Neuronal stem cell (in vitro differentiated cells): ENCODE results near the gene CMC1.

ENCODE experiments used
- DNase-seq: peaks from one replicate; pipeline ENCODE4 v3.0.0-alpha.2; 2013; ENCODE audit warnings: low spot score
- H2AFZ ChIP-seq: one replicate; pipeline ENCODE4 v1.6.1; 2013; ENCODE audit warnings: mild to moderate bottlenecking, low read length, inconsistent platforms
- H2AK5ac ChIP-seq: 2 replicates; pipeline ENCODE4 v1.6.1; 2013; ENCODE audit warnings: low read depth, mild to moderate bottlenecking, inconsistent platforms, low read length, moderate library complexity, mixed read lengths
- H2BK120ac ChIP-seq: 2 replicates; pipeline ENCODE4 v1.6.1; 2013; ENCODE audit warnings: low read depth, mild to moderate bottlenecking, inconsistent platforms, low read length, moderate library complexity, mixed read lengths
- H2BK12ac ChIP-seq: one replicate; pipeline ENCODE4 v1.6.1; 2013; ENCODE audit warnings: low read length, inconsistent platforms
- H2BK15ac ChIP-seq: 2 replicates; pipeline ENCODE4 v1.6.1; 2013; ENCODE audit warnings: mild to moderate bottlenecking, low read length, inconsistent platforms, mixed read lengths
- H2BK5ac ChIP-seq: one replicate; pipeline ENCODE4 v1.6.1; 2013; ENCODE audit warnings: inconsistent platforms, mild to moderate bottlenecking, low read length, moderate library complexity
- H3K14ac ChIP-seq: one replicate; pipeline ENCODE4 v1.6.1; 2013; ENCODE audit warnings: low read length, inconsistent platforms
- H3K18ac ChIP-seq: 2 replicates; pipeline ENCODE4 v1.6.1; 2013; ENCODE audit warnings: low read length, inconsistent platforms
- H3K23ac ChIP-seq: 2 replicates; pipeline ENCODE4 v1.6.1; 2013; ENCODE audit warnings: low read depth, mild to moderate bottlenecking, mixed read lengths, low read length, inconsistent platforms; ENCODE audit not compliant: poor library complexity
- H3K27ac ChIP-seq: replicated peaks from 3 replicates; pipeline ENCODE4 v1.5.1; 2013; ENCODE audit warnings: low read length, inconsistent platforms
- H3K27me3 ChIP-seq, 3 experiments: 2 replicates each; pipeline ENCODE4 v1.6.1; 2013; ENCODE audit warnings: low read length in 3 of 3, mild to moderate bottlenecking in 2 of 3, inconsistent platforms in 1 of 3, low read depth in 1 of 3, mixed read lengths in 1 of 3, moderate library complexity in 1 of 3; ENCODE audit not compliant: control insufficient read depth in 3 of 3, insufficient read depth in 3 of 3
- H3K36me3 ChIP-seq, 2 donors: replicated peaks in 1 of 2; 2 replicates each; pipeline ENCODE4 v1.6.1; 2013; ENCODE audit warnings: low read length in 2 of 2; ENCODE audit not compliant: control insufficient read depth in 2 of 2, insufficient read depth in 2 of 2
- H3K4ac ChIP-seq: 2 replicates; pipeline ENCODE4 v1.6.1; 2013; ENCODE audit warnings: inconsistent platforms, mild to moderate bottlenecking, low read length, moderate library complexity
- H3K4me1 ChIP-seq, 2 donors: 1 replicate in 1 of 2; 2 replicates in 1 of 2; pipeline ENCODE4 v1.6.1; 2013; ENCODE audit warnings: low read length in 2 of 2, low read depth in 1 of 2; ENCODE audit not compliant: control insufficient read depth in 2 of 2, insufficient read depth in 1 of 2
- H3K4me2 ChIP-seq: one replicate; pipeline ENCODE4 v1.6.1; 2013; ENCODE audit warnings: mild to moderate bottlenecking, low read length, inconsistent platforms; ENCODE audit not compliant: insufficient read depth, poor library complexity, severe bottlenecking
- H3K4me3 ChIP-seq, 2 donors: 2 replicates each; pipeline ENCODE4 v1.5.1; 2013; ENCODE audit warnings: low read length in 2 of 2, mild to moderate bottlenecking in 2 of 2, inconsistent platforms in 1 of 2, moderate library complexity in 1 of 2
- H3K79me1 ChIP-seq: one replicate; pipeline ENCODE4 v1.6.1; 2013; ENCODE audit warnings: low read depth, mild to moderate bottlenecking, inconsistent platforms, low read length, moderate library complexity
- H3K9ac ChIP-seq: one replicate; pipeline ENCODE4 v1.6.1; 2013; ENCODE audit warnings: mild to moderate bottlenecking, low read depth, low read length, inconsistent platforms; ENCODE audit not compliant: poor library complexity
- H3K9me3 ChIP-seq, 2 donors: replicated peaks in 1 of 2; 2 replicates each; pipeline versions ENCODE3 to v1.6.1; 2013; ENCODE audit warnings: low read length in 2 of 2, mild to moderate bottlenecking in 2 of 2, inconsistent platforms in 1 of 2, low read depth in 1 of 2, mixed read lengths in 1 of 2, moderate library complexity in 1 of 2; ENCODE audit not compliant: control insufficient read depth in 2 of 2, insufficient read depth in 1 of 2
- H4K8ac ChIP-seq: one replicate; pipeline ENCODE4 v1.6.1; 2013; ENCODE audit warnings: low read depth, mild to moderate bottlenecking, inconsistent platforms, low read length, moderate library complexity
- H4K91ac ChIP-seq: one replicate; pipeline ENCODE4 v1.6.1; 2013; ENCODE audit warnings: low read length, low read depth, mild to moderate bottlenecking, inconsistent platforms; ENCODE audit not compliant: poor library complexity
- WGBS, 2 donors: extraction: QIAGEN DNeasy Blood & Tissue Kit; methylation state at CpG; one replicate each; pipeline ENCODE4 v1.1.7; 2013; ENCODE audit warnings: missing lambda C conversion rate in 2 of 2, mixed read lengths in 1 of 2; ENCODE audit not compliant: insufficient read length in 2 of 2, insufficient replicate concordance in 1 of 2; ENCODE audit errors: extremely low coverage in 2 of 2; 5-methylcytosine and 5-hydroxymethylcytosine counted together

The CMC1 gene

DNA sequence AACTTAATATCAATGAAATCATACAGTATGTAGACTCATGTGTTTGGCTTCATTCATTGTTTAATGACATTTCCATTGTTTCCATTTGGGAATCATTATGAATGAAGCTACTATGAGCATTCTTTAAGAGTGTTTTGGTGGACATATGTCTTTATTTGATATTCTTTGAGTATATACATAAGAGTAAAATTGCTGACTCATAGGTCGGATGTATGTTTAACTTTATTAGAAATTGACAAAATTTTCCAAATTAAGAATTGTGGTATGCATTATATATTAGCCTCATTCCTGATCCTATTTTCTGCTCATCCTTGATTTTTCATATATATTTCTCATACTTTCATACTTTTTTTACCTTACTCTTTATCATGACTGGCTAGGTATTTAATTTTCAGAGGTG lies 28.7 kb upstream of the CMC1 start:
- no peak overlapping the region for H2BK12ac ChIP-seq
- no peak overlapping the region for H4K8ac ChIP-seq
- H3K4me2 ChIP-seq: no peak overlapping the region
- H2AK5ac ChIP-seq: no peak overlapping the region
- no peak overlapping the region for H4K91ac ChIP-seq
- H2BK5ac ChIP-seq: no peak overlapping the region
- no peak for DNase-seq
- no peak overlapping the region for H3K18ac ChIP-seq
- H3K27ac ChIP-seq: no peak overlapping the region
- H3K4me3 ChIP-seq: no peak overlapping the region
- H3K79me1 ChIP-seq: no peaks in the 10 kb centered on the region
- H3K4me1 ChIP-seq: no peaks in the 10 kb centered on the region
- H3K14ac ChIP-seq: no peak overlapping the region
- no peak overlapping the region for H3K23ac ChIP-seq
- H3K9ac ChIP-seq: no peak overlapping the region
- no peak overlapping the region for H3K4ac ChIP-seq
- H3K27me3 ChIP-seq: no peaks in the 10 kb centered on the region
- H2BK15ac ChIP-seq: no peak overlapping the region
- no peaks in the 10 kb centered on the region for H3K36me3 ChIP-seq
- no CpG with 5 or more reads among the region's 1 CpG for WGBS, 2 donors
- no peak overlapping the region for H2AFZ ChIP-seq
- no peak overlapping the region for H2BK120ac ChIP-seq
- no peaks in the 10 kb centered on the region for H3K9me3 ChIP-seq

GRCh38 chr3:28215407-28215806 lies 26.0 kb upstream of the CMC1 start:
- no peak overlapping the region for H3K4ac ChIP-seq
- no peak overlapping the region for H3K18ac ChIP-seq
- no peak overlapping the region for H2BK15ac ChIP-seq
- DNase-seq: no peak
- no peak overlapping the region for H4K8ac ChIP-seq
- H3K9me3 ChIP-seq: no peaks in the 10 kb centered on the region
- no peak overlapping the region for H3K14ac ChIP-seq
- H2BK12ac ChIP-seq: no peak overlapping the region
- H3K27ac ChIP-seq: no peak overlapping the region
- H2BK120ac ChIP-seq: no peak overlapping the region
- no peaks in the 10 kb centered on the region for H3K79me1 ChIP-seq
- no peak overlapping the region for H3K23ac ChIP-seq
- H3K9ac ChIP-seq: no peak overlapping the region
- whole genome bisulfite sequencing, 2 donors: no CpG with 5 or more reads among the region's 3 CpGs
- no peaks in the 10 kb centered on the region for H3K4me1 ChIP-seq
- no peak overlapping the region for H3K4me2 ChIP-seq
- H3K36me3 ChIP-seq: no peaks in the 10 kb centered on the region
- H2AFZ ChIP-seq: no peak overlapping the region
- H2BK5ac ChIP-seq: no peak overlapping the region
- no peak overlapping the region for H4K91ac ChIP-seq
- no peak overlapping the region for H2AK5ac ChIP-seq
- H3K27me3 ChIP-seq: no peaks in the 10 kb centered on the region
- H3K4me3 ChIP-seq: no peak overlapping the region

- Histone ChIP-seq H3K4ac (no peak overlapping the region), H3K9ac (no peak overlapping the region), H3K27ac (no peak overlapping the region), H2BK12ac (no peak overlapping the region), H2AFZ (no peak overlapping the region), H2BK120ac (no peak overlapping the region), H3K4me2 (no peak overlapping the region), H2BK5ac (no peak overlapping the region), H4K91ac (no peak overlapping the region), H3K4me1 (no peaks in the 10 kb centered on the region), H2AK5ac (no peak overlapping the region), H3K36me3 (no peaks in the 10 kb centered on the region), H3K4me3 (no peak overlapping the region), H2BK15ac (no peak overlapping the region), H3K14ac (no peak overlapping the region), H3K9me3 (no peaks in the 10 kb centered on the region), H3K23ac (no peak overlapping the region), H3K79me1 (no peaks in the 10 kb centered on the region), H3K27me3 (no peaks in the 10 kb centered on the region), H4K8ac (no peak overlapping the region), H3K18ac (no peak overlapping the region)
- WGBS, 2 donors: no CpG with 5 or more reads among the region's 3 CpGs
- DNase-seq: no peak
Measured at GRCh38 chr3:28218071-28218916, 23.1 kb upstream of the CMC1 start.

DNA sequence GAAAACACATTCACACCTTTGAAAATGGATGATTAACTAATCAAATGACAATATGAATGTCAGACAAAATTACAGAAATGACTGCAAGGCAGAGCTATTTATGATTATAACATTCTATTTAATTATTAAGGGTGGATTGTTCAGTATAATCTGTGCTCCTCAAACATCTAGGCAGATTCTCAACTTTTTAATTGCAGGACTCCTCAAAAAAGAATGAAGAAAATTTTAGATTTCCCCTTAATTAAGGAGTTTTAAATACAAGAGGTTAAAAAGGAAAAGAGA lies 22.6 kb upstream of the CMC1 start:
- H4K8ac ChIP-seq: no peak overlapping the region
- H3K36me3 ChIP-seq: no peaks in the 10 kb centered on the region
- no peak overlapping the region for H2AK5ac ChIP-seq

More for the DNA sequence above, 22.6 kb upstream of the CMC1 start:
- Histone ChIP-seq H2AFZ (no peak overlapping the region), H3K79me1 (no peaks in the 10 kb centered on the region), H3K23ac (no peak overlapping the region), H3K4ac (no peak overlapping the region), H2BK5ac (no peak overlapping the region), H3K9me3 (no peaks in the 10 kb centered on the region), H3K14ac (no peak overlapping the region), H3K18ac (no peak overlapping the region), H3K4me2 (no peak overlapping the region), H2BK15ac (no peak overlapping the region), H2BK12ac (no peak overlapping the region), H3K4me1 (no peaks in the 10 kb centered on the region), H2BK120ac (no peak overlapping the region), H3K9ac (no peak overlapping the region), H4K91ac (no peak overlapping the region), H3K27me3 (no peaks in the 10 kb centered on the region), H3K4me3 (no peak overlapping the region), H3K27ac (no peak overlapping the region)
- no peak for DNase-seq
